Hypothalamus (tissue), 51 donors: ENCODE results near the gene STAC.
A peak's percentile ranks its signal among the peaks of the same experiment; 100 is the strongest.

Experiments used
- DNase-seq, 51 donors: peaks; one replicate each; lab custom pipeline; 2025; lab: John Stamatoyannopoulos, UW

The STAC gene

DNA sequence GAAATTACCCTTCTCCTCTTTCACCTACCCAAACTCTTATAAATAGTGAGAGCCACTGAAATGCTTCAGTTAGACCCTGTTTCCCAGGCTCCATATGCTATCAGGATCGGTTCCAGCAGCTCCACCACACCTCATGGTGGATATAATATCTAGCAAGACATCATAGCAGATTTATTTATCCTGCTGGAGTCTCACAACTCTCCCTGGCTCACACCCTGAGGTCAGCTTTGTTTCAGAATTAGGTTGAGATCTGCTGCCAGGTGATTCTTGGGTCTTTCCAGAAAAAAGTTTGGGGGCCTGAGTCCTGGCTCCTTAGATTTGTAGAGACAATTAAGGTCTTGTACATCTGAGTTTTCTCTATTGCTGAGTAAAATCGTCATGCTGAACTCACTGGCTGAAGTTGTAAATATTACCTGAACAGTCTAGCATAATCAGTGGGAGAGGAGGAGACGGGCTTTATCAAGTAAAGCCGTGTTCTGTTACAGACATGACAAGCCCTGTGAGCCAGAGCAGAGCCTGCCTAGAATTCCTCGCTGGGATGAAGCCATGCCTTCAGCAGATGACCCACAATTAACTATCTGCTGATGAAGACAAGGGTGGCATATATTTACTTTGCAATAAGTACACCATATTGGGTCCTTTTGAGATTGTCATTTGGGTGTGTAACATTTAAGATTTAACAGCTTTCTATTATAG, 131.6 kb downstream of the STAC start:
- DNase-seq, result no peak

DNA sequence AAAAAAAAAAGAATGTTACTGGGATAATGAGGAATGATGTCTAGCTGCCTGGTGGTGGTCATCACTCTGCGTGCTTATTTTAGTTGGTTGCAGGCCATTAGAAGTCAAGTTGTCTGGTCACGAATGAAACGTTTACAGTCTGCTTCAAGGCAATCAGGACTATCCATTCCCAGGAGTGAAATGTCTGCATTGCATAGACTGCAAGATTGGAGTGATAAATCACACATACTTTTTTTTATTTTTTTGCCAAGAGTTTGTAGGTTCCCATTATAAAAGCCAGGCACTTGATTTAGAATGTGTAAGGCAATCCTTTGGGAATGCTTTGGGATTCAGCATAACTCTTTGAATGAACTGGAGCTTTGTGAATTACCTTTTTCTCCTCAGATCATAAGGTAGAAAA, 132.3 kb downstream of the STAC start:
- no peak for DNase-seq

DNA sequence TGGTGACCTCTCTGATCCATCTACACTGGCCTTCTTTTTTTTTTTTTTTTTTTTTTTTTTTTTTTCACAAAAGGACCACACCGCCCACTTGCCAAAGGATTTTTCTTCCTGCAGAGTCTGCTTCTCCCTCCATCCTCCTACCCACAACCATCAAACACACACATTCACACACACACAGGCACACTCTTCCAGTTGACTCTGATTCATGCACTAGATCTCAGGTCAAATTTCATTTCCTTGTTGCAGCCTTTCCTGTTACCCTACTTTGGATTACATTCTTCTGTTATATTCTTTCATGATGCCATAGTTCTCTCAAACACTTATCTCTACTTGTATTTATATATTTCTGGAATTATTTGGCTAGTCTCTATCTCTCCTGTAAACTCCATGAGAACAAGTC, 133.9 kb downstream of the STAC start:
- DNase-seq, result no peak

DNA sequence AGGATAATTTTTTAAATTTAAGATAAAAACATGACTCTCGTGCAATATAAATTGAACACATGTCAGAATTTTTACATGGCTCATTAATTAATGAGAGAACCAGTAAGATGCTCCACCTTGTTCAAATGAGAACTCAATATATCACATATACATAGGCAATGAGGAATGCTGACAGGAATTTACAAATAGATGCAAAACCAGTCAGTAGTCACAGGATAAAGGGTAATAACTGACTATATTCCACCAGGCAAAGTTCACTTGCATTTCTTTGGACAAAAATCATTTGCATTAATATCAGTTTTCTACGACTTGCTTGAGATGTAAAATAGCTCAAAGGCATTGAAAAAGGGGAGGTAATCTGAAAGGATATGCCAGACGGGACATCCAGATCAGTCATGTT, 139.4 kb downstream of the STAC start:
- DNase-seq, result no peak

DNA sequence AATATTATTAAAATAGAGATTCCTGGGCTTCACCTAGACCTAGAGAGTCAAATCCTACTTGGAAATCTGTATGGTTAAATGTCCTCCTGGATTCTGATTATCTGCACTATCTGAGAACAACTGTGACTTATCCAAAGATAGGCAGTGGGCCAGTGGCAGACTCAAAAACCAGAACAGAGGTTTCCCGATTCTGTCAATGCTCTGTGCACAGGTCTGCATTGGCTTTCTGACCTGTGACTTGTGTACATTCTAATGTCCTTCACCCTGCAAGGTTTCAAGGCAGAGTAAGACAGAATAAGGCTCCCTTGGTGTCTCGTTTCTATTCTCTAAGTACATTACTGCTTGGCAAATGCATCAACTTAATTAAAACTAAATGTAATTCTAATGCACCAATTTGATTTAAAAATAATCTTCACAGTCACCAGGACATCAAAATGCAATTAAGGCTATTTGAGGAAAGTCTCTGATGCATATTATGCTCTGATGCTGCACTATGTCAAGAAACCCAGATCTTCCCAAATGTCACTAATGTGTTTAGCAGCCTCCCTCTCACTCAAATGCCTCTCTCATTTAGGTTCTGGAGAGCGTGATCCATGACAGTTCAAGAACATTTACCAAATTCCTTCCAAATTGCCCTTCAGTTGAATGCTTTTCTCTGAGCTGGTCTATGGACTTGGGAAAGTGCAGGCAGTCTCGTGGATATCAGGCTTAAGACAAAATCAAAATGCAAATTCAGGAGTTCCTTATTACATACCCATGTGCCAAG, 140.1 kb downstream of the STAC start:
- no peak for DNase-seq

DNA sequence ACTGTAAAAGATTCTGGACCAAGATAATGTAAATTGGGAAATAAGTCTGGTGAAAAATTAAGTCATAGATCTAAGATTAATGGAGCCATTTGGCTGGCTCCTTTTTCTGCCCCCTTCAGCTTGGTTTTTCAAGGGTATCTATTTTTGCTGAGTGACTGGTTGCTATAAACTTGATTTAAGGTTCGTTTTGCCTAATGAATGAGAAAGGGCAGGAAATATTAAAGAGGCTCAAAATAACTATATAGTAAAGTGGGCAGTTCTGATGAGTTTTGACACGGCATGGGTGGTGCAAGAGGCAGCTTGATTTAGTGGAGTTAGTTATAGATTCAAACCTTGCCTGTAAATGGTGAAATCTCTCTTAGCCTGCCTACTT, 140.7 kb downstream of the STAC start:
- DNase-seq, result no peak

DNA sequence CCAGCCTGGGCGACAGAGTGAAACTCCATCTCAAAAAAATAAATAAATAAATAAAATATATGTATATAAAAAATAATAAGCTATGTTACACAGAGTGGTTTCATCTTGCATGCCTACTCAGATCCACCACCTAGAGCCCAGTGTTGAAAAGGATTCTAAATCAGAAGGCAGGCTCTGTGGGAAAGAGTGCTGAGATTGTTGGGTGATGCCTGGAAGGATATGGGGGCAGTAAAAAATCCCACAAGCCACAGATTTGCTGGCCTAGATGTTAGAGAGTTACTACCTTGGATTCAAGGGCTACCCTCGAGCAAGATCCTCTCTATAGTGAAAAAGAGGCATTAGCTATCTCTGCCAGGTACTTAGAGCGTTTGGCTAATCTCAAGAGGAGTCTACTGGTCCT, 144.3 kb downstream of the STAC start:
- DNase-seq, result no peak

DNA sequence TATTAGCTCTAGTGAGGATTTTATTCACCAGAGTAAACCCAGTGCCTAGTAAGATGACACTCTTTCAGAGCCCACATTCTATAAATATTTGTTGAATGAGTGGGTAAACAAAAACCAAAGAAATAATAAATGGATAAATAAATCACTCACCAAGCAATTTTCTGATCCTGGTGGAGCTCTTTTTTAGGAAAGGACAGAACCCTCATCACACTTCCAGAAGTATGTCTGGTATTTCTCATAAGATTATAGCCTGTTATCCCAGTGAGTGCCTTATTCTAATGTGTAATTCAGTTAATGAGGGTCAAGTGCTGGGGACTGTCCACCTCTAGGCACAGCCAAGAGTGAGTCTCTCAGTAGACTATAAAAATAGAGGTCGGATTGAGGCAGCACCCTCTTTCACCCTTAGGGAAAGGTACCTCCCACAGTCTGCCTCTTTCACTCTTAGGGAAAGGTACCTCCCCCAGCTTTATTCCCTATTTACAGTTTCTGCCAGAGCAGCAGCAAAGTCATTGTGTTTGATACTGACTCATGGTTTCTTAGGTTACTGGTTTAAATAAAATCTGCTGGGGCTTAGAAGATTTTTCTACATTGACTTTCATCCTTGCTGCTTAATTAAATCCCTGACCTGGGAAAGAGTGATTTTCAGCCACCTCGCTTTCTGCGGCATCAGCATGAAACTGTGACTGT, 145.0 kb downstream of the STAC start:
- DNase-seq, result peak in 1 of 51 donors; percentile 13

DNA sequence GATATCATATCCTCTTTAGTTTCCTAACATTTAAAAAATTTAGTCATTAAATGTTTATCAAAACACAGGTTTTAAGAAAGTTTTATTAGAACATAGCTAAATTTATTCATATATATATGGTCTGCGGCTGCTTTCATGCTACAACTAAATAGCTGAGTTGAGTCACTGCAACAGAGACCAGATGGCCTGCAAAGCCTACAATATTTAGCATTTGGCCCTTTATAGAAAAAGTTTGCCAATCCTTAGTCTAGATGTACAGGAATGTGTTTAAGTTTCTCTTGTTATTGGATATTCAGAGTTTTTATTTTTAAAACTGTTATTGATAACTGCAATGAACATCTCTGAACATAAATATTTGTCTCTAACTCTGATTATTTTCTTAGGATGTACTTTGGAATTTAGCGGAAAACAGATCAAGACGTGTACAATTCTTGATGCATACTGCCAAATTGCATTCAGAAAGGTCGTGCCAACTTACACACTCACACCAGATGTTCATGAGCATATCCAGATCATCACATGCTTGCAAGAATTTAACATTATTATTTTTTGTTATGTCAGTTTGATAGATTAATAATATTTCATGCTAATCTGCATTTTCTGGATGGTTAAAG, 157.9 kb downstream of the STAC start:
- no peak for DNase-seq

DNA sequence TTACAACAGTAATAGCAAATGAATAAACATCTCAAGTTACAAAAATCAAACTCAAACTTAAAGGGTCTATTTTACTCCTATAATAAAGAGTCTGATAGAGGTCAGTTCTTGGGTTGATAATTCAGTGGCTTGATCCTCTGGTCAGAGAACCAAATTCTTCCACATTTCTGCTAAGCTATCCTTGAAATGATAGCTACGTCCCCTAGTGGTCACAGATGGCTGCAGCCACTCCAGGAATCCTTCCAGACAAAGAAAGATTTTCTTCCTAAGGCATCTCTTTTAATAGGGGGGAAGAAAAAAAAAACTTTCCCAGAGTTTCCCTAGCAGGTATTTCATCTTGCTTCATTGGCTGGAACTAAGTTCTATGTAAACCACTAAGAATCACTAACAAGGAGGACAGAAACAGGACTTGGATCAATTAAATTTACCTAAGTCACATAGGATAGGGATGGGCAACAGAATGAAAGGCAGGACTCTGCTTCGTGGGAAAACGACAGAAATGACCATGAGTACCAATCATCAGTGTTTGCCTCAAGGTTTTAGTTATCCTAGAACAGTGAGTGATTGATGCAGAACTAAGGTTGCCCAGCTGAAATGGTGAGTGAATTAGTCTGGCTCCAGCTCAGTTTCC, 160.7 kb downstream of the STAC start:
- no peak for DNase-seq

DNA sequence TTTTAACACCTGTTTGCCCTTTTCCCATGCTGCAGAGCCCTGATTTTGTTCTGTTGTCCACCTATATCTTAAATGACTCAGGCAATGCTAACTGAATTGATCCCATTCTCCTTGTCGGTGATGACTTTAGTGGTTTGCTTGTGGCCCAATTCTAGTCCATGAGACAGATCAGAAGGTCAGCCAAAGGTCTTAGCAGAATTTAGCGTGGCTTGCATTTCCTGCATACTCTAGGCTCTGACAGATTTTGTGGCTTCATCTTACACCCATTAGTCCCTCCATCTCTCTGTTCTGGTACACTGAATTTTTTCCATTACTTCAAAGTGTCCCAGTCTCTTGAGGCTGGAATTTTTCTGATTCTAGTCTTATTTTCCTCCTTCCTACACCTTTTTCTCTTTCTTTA, 161.9 kb downstream of the STAC start:
- DNase-seq, result no peak

DNA sequence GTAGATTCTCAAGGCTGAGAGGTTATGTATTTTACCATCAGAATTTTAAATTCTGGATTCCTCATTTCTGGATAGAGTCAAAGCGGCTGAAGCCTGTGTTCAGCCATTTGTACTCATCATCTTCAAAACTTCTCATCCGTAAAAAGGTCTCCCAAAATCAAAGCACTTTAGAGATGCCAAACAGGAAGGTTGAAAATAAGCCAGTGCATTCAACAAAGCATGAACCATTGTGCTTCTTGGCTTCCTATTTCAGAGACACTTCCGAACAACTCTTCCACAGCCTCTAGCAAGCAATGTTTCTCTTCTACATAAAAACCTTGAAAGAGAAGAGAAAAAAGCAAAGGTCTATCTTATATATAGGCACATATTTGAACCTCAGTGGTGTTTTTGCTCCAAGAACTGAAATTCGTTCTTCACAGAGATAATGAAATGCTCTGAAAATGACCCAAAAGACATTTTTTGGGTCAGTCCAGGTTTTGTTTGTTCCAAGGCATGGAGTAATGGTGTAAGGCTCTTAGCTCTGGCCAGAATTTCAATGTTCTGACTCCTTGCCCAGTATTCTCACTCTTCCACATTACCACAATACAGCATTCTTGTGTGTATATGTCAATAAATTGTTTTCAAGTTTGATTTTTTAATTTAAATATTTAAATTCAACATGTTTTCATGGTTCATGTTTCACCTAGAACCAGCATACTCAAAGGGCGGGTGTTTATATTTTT, 163.1 kb downstream of the STAC start:
- DNase-seq, result no peak

DNA sequence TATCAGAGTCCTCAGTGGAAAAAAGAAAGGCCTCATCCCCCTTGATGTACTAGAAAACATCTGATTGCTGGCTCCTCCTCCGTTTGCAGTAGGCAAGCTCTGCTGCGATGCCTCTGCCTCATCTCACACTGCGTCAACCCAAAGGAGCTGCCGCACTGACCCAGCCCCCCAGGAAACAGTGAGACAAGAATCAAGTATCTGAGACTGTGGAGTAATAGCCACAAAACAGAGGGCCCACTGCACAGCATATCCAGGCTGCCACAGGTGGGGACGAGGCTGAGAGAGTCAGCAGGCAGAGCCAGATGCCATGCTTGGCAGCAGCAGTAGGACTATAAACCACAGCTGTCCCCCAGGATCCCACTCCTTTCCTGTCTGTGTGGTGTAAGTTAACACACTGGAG, 165.9 kb downstream of the STAC start:
- no peak for DNase-seq

DNA sequence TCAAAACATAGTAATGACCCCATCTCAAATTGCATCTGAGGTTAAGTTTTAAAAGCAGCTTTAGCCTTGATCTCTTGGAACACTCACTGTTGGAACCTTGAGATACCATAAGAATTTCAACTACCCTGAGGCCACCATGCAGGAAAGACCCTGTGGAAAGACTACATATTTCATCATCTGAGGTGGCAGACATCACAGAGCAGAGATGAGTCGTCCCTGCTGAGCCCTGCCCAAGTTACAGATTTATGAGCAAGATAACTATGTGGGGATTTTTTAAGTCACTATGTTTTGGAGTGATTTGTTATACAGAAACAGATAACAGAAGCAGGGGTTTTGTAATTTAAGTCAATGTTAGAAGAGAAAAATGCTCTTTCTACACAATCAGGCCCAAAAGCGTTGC, 168.4 kb downstream of the STAC start:
- DNase-seq, result no peak

DNA sequence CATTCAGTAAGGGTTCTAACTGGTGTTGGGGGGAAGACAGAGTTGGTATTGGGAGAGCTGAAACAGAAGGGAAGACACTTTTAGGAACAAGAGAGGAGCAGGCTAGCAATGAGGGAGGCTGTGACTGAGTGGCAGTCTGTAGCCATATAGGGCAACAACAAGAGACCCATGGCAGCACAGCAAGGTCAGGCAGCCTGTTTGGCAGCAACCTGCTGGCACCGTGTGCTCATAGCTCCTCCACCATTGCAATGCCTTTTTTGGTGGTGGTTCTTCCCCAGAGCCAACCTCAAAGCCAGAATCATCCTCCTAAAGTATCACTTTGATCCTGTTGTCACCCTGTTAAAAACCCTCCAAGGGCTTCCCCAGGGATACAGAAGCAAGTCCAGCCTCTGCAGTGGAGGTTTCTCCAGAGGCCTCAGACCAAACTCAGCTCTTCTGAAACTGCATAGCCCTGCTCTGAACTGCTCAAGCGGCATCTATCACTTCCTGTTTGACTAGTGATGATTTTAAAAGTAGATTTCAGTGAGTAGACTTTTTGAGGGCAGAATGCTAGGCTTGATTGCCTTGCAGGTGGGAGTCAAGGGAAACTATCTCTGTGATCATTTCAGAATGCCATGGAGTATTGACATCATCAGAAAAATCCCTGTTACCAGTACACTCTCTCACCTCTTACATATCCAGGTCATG, 176.9 kb downstream of the STAC start:
- DNase-seq, result no peak

DNA sequence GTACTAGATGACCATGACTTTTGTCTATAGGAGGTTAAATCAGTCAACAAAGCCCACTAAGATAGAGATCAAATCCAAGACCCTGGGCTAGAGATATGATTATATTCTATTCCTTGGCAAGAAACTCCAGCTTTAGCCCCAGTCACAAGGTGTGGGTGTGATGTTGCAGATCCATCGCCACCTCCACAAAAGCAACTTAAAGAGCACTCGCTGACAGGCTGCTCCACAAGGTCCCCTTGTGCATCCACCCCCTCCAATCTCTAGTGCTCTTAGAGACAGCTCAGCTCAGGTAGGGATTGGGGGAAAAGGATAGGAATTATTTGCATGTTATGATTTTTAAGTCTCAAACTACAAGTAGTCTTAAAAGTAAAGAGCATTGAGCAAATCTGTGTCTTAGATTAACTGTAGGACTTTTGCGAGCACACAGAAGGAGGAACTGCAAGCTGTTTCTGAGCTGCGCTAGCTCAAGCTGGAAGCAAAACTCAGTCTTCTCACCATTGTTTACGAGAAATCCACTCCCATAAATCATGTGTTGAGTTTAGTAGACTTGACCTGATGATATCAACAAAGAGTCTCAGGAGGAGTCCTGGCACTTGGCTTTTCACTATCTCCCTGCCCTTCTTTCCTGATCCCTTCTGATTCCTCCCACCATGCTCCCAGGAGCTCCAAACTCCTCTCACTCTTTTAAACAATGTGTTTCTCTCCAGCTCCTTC, 177.6 kb downstream of the STAC start:
- DNase-seq, result peak in 1 of 51 donors; percentile 20

DNA sequence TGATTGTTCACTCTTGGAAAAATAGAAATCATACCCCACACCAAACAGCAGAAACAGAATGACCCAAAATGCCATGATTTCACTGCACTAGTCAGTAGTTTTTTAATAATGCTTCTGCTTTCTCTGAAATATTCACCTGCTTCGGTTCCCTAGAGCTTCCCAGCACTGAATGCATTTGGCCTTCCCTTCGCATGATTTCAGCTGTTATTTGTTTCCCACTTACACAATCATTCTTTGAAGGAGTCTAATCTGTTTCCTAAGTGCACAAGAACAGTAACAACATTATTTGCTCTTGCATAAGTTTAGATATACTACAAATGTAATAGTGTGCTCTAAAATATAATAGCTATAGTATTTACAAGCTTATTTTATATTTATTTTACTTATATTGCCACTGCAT, 178.7 kb downstream of the STAC start:
- DNase-seq, result no peak

DNA sequence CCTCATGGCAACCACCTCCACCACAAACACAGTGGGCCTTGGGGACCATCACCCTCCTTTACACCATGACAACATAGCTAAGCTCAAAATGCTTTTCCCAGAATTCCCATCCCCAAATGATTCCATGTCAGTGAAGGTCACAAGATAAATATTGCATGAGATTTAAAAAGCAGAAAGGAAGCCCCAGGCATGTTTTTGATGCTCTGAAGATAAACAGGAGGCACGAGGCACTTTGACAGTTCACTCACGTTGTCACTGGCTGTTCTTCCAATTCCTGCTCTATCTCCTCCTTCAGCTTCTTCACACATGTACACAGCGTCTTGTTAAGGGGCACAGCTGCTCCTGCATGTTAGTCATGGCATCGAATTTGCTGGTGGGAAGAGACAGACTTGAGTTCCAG, 180.4 kb downstream of the STAC start:
- DNase-seq, result no peak

DNA sequence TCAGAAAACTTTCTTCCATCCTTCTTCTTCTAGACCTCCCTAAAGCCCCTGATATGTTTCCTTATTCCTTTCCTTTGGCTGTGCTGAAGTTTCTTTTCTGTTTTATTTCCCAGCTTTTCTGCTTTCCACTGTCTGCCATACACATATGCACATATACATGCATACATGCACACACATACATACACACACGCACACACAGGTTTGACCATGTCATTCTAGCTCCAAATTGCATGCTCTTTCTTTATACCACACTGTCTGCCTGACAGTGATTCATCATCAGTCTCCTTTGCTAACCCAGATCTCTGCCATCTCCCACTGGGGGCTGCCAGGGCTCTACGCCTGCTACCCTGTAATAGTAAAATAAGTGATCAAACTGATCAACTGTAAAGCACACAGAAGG, 181.3 kb downstream of the STAC start:
- no peak for DNase-seq
